Activated T-cell treated with anti-CD3 and anti-CD28 coated beads, Interleukin-2, amount 50 U/mL, for 1 hour (primary cell): Measurements from ENCODE around the gene POLR3K.
"Not testable (repeated sequence)": the region's sequence is repeated elsewhere in the genome, so short reads cannot be mapped to it uniquely, and the experiment has no call there.

Experiments used
- DNase-seq: peaks from one replicate; pipeline ENCODE4 v3.0.0-alpha.2; 2020

Gene POLR3K

GRCh38 chr16:42069-42457, 11.3 kb downstream of the POLR3K start:
- DNase-seq: no peak

GRCh38 chr16:41439-42068, 11.9 kb downstream of the POLR3K start:
- no peak for DNase-seq

- peak; percentile 31 for DNase-seq
Observed at GRCh38 chr16:38941-39892, 14.2 kb downstream of the POLR3K start.

GRCh38 chr16:38206-38605, 15.2 kb downstream of the POLR3K start:
- not testable (repeated sequence) for DNase-seq

GRCh38 chr16:37511-37910, 15.9 kb downstream of the POLR3K start:
- DNase-seq: no peak

GRCh38 chr16:36336-36984, 16.9 kb downstream of the POLR3K start:
- no peak for DNase-seq

GRCh38 chr16:35678-36305, 17.6 kb downstream of the POLR3K start:
- DNase-seq: no peak

GRCh38 chr16:35011-35677, 18.3 kb downstream of the POLR3K start:
- no peak for DNase-seq

GRCh38 chr16:34648-34987, 18.8 kb downstream of the POLR3K start:
- no peak for DNase-seq

GRCh38 chr16:33877-34647, 19.3 kb downstream of the POLR3K start:
- DNase-seq: no peak

- DNase-seq: not testable (repeated sequence)
Observed at GRCh38 chr16:33154-33876, 20.1 kb downstream of the POLR3K start.

- not testable (repeated sequence) for DNase-seq
Observed at GRCh38 chr16:30627-31026, 22.8 kb downstream of the POLR3K start.

GRCh38 chr16:25926-26348, 27.5 kb downstream of the POLR3K start:
- DNase-seq: not testable (repeated sequence)

- DNase-seq: not testable (repeated sequence)
Observed at GRCh38 chr16:24151-24550, 29.3 kb downstream of the POLR3K start.

- not testable (repeated sequence) for DNase-seq
Observed at GRCh38 chr16:20886-21285, 32.5 kb downstream of the POLR3K start.

GRCh38 chr16:17062-17765, 36.2 kb downstream of the POLR3K start:
- DNase-seq: not testable (repeated sequence)

- peak; percentile 86 for DNase-seq
Observed at GRCh38 chr16:10772-11171, 42.6 kb downstream of the POLR3K start.

GRCh38 chr16:9903-10665, 43.3 kb downstream of the POLR3K start:
- no peak for DNase-seq
